Retinal pigment epithelial cell (primary cell): Measurements from ENCODE around the gene AKAP1.

Source experiments
- DNase-seq: peaks from one replicate; pipeline ENCODE4 v3.0.0-alpha.2; 2010; ENCODE audit warnings: low read depth
- H3K4me3 ChIP-seq: 2 replicates; pipeline ENCODE4 v1.5.1; 2011; ENCODE audit warnings: mild to moderate bottlenecking, low read length, control low read depth, moderate library complexity
- CTCF ChIP-seq: conservative IDR thresholded peaks from 2 replicates; pipeline ENCODE4 v1.5.1; 2011; ENCODE audit warnings: low read depth, low read length, control low read depth, inconsistent platforms

AKAP1 gene

GRCh38 chr17:57075193-57075592 lies 9.9 kb upstream of the AKAP1 start:
- no peak for TF ChIP-seq CTCF
- H3K4me3 ChIP-seq = no peak overlapping the region
- no peak for DNase-seq

DNA sequence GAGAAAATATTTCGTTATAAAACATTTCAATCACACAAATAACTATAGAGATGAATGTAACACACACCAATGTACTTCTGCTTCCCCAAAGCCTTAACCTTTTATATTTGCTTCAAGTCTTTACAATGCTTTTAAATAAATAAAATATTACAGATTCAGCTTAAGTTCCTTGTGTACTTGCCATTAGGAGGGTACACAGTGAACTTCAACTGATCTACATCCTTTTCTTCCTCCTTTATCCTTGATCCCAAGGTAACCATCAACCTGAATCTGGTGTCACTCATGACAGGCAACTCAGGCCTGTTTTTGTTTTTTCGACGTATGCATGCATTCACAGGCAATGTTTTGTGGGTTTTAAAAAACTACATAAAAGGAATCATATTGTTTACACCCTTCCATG lies 9.3 kb upstream of the AKAP1 start:
- no peak for DNase-seq
- TF ChIP-seq CTCF = no peak
- H3K4me3 ChIP-seq = no peak overlapping the region

DNA sequence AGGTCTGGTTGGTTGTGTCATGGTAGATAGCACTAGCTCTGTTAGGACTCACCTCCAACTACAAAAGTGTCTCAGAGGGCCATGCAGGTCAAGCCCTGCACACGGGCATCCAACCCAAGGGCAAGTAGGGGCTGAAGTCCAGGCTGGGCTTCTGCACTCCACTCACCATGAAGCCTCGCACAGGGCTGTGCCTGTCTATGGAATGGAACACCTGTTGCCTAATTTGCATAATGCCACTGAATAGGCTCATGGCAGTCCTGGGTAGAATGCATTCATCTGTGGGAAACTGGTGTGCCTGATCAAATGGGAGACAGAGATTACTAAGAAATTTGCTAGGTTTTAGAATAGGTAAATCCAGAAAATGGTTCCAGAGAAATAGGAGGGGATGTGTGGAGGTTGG lies 8.0 kb upstream of the AKAP1 start:
- no peak for TF ChIP-seq CTCF
- no peak for DNase-seq
- no peak overlapping the region for H3K4me3 ChIP-seq

GRCh38 chr17:57078274-57078673 lies 6.8 kb upstream of the AKAP1 start:
- no peak for TF ChIP-seq CTCF
- no peak for DNase-seq

GRCh38 chr17:57080718-57081117 lies 4.3 kb upstream of the AKAP1 start:
- no peak for TF ChIP-seq CTCF

More at GRCh38 chr17:57078274-57078673, 6.8 kb upstream of the AKAP1 start:
- H3K4me3 ChIP-seq = no peak overlapping the region

GRCh38 chr17:57082441-57082840 lies 2.6 kb upstream of the AKAP1 start:
- DNase-seq = no peak
- no peak overlapping the region for H3K4me3 ChIP-seq
- TF ChIP-seq CTCF = no peak

More at GRCh38 chr17:57080718-57081117, 4.3 kb upstream of the AKAP1 start:
- H3K4me3 ChIP-seq = no peak overlapping the region
- DNase-seq = no peak

GRCh38 chr17:57084361-57084801 lies 665 bp upstream of the AKAP1 start:
- TF ChIP-seq CTCF = no peak
- no peak for DNase-seq

More at GRCh38 chr17:57084361-57084801, 665 bp upstream of the AKAP1 start:
- peak overlapping the region; percentile 94 for H3K4me3 ChIP-seq
